ENCODE data around the gene SLC22A31. TPM values are rescaled to one million over a fixed set of nuclear protein-coding genes. Genes with fewer than 3 reads are reported as not detected.

SLC22A31 gene
- polyA plus RNA-seq, 1 of the 3 experiments (the other 2 are of a cell fraction): 0.07 TPM

- Histone ChIP-seq H3K4me1 (ENCODE audit: control insufficient read depth in 1 of 2, insufficient read depth in 2 of 2, low read depth in 1 of 2, low read length in 1 of 2) (peaks cover 0 to under 1% of the 10 kb centered on the region in 2 experiments; a peak in 1 of 4 replicates), H3K9me2 (no peaks in the 10 kb centered on the region), H3K4me2 (no peak overlapping the region), H3K9me3 (no peaks in the 10 kb centered on the region), H3K27me3 (ENCODE audit: insufficient read depth) (peaks cover 31% of the 10 kb centered on the region), H3F3A (replicated peaks; ENCODE audit: insufficient read depth) (peaks cover 14% of the 10 kb centered on the region), H3K27ac (ENCODE audit: low read depth in 2 of 2, low read length in 1 of 2) (no peak overlapping the region), H3K4me3 (ENCODE audit: low read depth in 2 of 2, low read length in 1 of 2) (no peak overlapping the region), H4K20me1 (ENCODE audit: insufficient read depth) (no peaks in the 10 kb centered on the region), H3K9ac (no peak overlapping the region), H3K36me3 (replicated peaks in 1 of 2; ENCODE audit: control insufficient read depth in 1 of 2, insufficient read depth in 2 of 2, low read length in 1 of 2) (no peaks in the 10 kb centered on the region), H3K79me2 (ENCODE audit: insufficient read depth) (no peaks in the 10 kb centered on the region), H2AFZ (ENCODE audit: low read depth) (no peak overlapping the region)
- DNase-seq: peak; percentile 25
- CTCF ChIA-PET: interaction anchor here (1.2 to 2.7 kb wide), 2 partner anchors 17 to 341 kb away, joined by 4 to 8 read pairs; partner anchors contain the start of genes GALNS and TRAPPC2L
- 59% methylated on average over 9 of the region's 28 CpGs for WGBS (ENCODE audit: low lambda C conversion rate)
- no peak for TF ChIP-seq RXRA (IDR thresholded peaks at IDR 0.05; ENCODE audit: borderline replicate concordance, low read depth)
- no peak for TF ChIP-seq MEF2A (IDR thresholded peaks at IDR 0.05; ENCODE audit: borderline replicate concordance, low read depth)
- TF ChIP-seq POLR2AphosphoS5 (IDR thresholded peaks at IDR 0.05; ENCODE audit: low read depth, low read length): no peak
- no peak for TF ChIP-seq GATA2 (CRISPR knock-in tag; IDR thresholded peaks at IDR 0.05)
- no peak for TF ChIP-seq RAD21 (IDR thresholded peaks at IDR 0.05; ENCODE audit: low read length)
- TF ChIP-seq FOXM1 (IDR thresholded peaks at IDR 0.05; ENCODE audit: low read depth): no peak
- TF ChIP-seq NRF1 (IDR thresholded peaks at IDR 0.05; ENCODE audit: low read depth, low read length): no peak
- TF ChIP-seq TAF1 (IDR thresholded peaks at IDR 0.05; ENCODE audit: borderline replicate concordance, low read depth, low read length): no peak
- no peak for TF ChIP-seq PBX3 (IDR thresholded peaks at IDR 0.05)
- TF ChIP-seq EZH2phosphoT487 (IDR thresholded peaks at IDR 0.05; ENCODE audit: borderline replicate concordance, low read depth): no peak
- TF ChIP-seq ELF1 (IDR thresholded peaks at IDR 0.05): no peak
- TF ChIP-seq JUND (IDR thresholded peaks at IDR 0.05): no peak
- no peak for TF ChIP-seq SIN3A (IDR thresholded peaks at IDR 0.05; ENCODE audit: borderline replicate concordance, low read depth, low read length)
- TF ChIP-seq USF1 (IDR thresholded peaks at IDR 0.05; ENCODE audit: borderline replicate concordance, low read depth): no peak
- TF ChIP-seq MXI1 (IDR thresholded peaks at IDR 0.05; ENCODE audit: low read depth, low read length): no peak
- TF ChIP-seq SMC3 (IDR thresholded peaks at IDR 0.05; ENCODE audit: low read depth, low read length): no peak
- POLR2A ChIA-PET: no interaction called here
Observed at GRCh38 chr16:89198417-89199240, 1.7 kb downstream of the SLC22A31 start.

Measured in SK-N-SH (cell line).